ENCODE results near the gene FNDC5.

Gene FNDC5

DNA sequence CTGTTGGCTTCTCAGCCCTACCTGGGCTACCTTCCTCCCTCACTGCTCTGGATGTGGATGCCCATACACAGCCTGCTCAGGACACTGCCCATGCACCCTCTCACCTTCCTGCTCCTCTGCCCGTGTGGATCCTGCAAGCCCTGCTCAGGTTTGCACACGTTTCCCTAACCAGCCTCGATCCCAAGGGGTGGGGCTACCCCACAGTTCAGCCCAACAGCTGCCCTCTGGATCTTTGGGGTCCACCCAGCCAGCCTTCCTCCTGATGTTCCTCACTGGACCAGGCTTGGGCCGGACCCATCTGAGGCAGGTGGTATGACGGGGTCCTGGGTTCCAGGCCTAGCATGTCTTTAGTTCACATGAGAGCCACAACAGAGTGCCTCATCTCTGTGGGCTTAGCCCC, 25.7 kb upstream of the FNDC5 start:
- no peak overlapping the region for H3K27ac ChIP-seq (ENCODE audit: low read depth, low read length)
- H3K9me3 ChIP-seq (ENCODE audit: insufficient read depth, low read depth, low read length), result no peaks in the 10 kb centered on the region
- no peaks in the 10 kb centered on the region for H3K36me3 ChIP-seq (ENCODE audit: insufficient read depth, low read length)
- 83% methylated on average over 5 of the region's 5 CpGs for WGBS
- H3K27me3 ChIP-seq (ENCODE audit: insufficient read depth, low read length), result peaks cover 38% of the 10 kb centered on the region
- H3K4me1 ChIP-seq (ENCODE audit: insufficient read depth, low read length), result peaks cover 2% of the 10 kb centered on the region; the same call in 1 of the 2 replicates
- H3K4me3 ChIP-seq (ENCODE audit: low read length), result no peak overlapping the region
- H3K9ac ChIP-seq (ENCODE audit: low read depth, low read length), result no peak overlapping the region

DNA sequence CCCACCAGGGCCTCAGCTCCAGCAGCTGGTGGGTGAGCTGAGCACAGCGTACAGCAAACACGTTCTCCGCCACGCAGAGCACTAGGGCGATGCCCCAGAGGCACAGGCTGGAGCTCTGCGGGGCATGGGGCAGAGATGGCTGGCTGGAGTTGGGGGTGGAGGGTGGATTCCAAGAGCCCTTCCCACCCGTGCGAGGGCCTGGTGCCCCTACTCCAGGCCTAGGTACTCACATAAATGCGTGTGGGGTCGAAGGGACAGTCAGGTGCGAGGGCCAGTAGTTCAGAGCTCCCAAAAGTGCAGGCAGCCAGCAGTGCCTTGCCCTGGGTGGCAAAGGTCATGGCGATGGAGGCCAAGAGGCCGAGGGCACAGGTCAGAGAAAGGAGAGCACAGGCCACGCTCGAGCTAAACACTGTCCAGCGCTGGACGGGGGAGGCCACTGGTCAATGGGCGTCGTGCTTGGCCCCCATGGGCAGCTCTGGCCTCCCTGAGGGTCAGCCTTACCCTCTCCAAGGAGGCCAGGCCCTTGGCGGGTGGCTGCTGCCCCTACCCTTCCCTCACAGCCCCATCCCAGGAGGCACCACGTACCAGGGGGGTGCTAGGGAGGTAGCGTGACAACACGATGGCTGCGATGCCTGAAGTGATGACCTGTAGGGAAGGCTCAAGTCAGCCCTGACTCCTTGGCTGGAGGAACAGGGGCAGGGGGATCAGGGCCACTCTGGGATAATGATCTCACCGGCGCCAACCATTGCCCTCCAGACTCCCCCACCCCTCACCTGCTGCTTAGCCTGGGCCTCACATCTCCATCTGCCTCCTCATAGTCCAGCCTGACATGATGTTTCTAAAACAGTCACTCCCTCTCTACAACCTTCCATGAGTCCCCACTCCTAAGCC, 24.9 kb upstream of the FNDC5 start:
- Histone ChIP-seq H3K4me3 (ENCODE audit: low read length) (no peak overlapping the region), H3K9ac (ENCODE audit: low read depth, low read length) (no peak overlapping the region), H3K4me1 (ENCODE audit: insufficient read depth, low read length) (peaks cover 2% of the 10 kb centered on the region; the same call in 1 of the 2 replicates), H3K9me3 (ENCODE audit: insufficient read depth, low read depth, low read length) (no peaks in the 10 kb centered on the region), H3K36me3 (ENCODE audit: insufficient read depth, low read length) (no peaks in the 10 kb centered on the region), H3K27me3 (ENCODE audit: insufficient read depth, low read length) (peaks cover 31% of the 10 kb centered on the region), H3K27ac (ENCODE audit: low read depth, low read length) (no peak overlapping the region)
- 93% methylated on average over 26 of the region's 26 CpGs for WGBS

DNA sequence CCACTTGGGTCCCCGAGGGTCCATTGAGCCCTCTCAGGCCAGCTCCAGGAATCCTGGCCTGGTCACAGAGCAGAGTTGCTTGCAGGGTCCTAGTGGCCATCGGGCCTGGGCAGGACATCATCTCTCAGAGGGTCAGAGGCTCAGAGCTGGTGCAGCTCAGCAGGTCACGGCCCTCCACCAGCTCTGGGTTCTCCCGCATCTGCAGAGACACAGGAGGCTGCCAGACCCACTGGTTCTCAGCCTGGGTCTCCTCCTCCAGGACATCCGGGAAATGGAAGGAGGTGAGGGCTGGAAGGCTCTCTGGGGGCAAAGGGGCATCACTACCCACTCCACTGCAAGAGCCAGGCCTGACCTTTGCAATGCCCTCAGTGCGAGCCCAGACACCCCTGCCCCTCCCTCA, 24.0 kb upstream of the FNDC5 start:
- peaks cover 2% of the 10 kb centered on the region; the same call in 1 of the 2 replicates for H3K4me1 ChIP-seq (ENCODE audit: insufficient read depth, low read length)
- no peak overlapping the region for H3K27ac ChIP-seq (ENCODE audit: low read depth, low read length)
- H3K9me3 ChIP-seq (ENCODE audit: insufficient read depth, low read depth, low read length), result no peaks in the 10 kb centered on the region
- no peak overlapping the region for H3K9ac ChIP-seq (ENCODE audit: low read depth, low read length)
- no peak overlapping the region for H3K4me3 ChIP-seq (ENCODE audit: low read length)
- no peaks in the 10 kb centered on the region for H3K36me3 ChIP-seq (ENCODE audit: insufficient read depth, low read length)
- H3K27me3 ChIP-seq (ENCODE audit: insufficient read depth, low read length), result peaks cover 25% of the 10 kb centered on the region
- 68% methylated on average over 6 of the region's 6 CpGs for WGBS

DNA sequence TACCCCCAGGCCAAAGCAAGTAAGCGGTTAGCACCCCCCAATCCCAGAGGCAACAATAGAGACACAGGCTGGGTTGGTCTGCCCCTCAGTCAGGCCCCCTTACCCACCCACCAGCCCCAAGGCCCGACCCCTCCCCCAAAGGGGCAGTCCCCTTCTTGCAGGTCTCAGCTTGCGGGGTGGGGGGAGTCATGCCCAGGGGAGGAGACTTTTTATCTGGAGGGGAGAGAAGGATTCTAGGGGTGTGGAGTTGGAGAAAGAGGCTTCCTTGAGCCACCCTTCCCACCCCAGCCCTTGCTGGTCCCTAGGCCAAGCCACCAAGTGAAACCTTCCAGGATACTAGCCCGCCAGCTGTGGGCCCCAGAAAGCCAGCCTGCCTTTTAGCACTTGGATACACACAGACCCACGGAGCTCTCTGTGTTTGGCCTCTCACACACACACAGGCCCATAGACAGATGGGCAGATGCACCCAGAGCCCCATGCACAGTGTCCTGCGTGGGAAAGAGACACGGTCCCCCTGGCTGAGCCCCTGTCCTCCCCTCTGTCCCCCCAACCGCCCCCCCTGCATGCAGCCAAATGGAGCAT, 23.4 kb upstream of the FNDC5 start:
- Histone ChIP-seq H3K36me3 (ENCODE audit: insufficient read depth, low read length) (no peaks in the 10 kb centered on the region), H3K4me3 (ENCODE audit: low read length) (peak overlapping the region; percentile 64), H3K9me3 (ENCODE audit: insufficient read depth, low read depth, low read length) (no peaks in the 10 kb centered on the region), H3K27ac (ENCODE audit: low read depth, low read length) (peak overlapping the region; percentile 33; the same call in 1 of the 2 replicates), H3K4me1 (ENCODE audit: insufficient read depth, low read length) (peaks cover 2% of the 10 kb centered on the region; the same call in 1 of the 2 replicates), H3K9ac (ENCODE audit: low read depth, low read length) (peak overlapping the region; percentile 40), H3K27me3 (ENCODE audit: insufficient read depth, low read length) (peaks cover 19% of the 10 kb centered on the region)
- 62% methylated on average over 5 of the region's 8 CpGs for WGBS

DNA sequence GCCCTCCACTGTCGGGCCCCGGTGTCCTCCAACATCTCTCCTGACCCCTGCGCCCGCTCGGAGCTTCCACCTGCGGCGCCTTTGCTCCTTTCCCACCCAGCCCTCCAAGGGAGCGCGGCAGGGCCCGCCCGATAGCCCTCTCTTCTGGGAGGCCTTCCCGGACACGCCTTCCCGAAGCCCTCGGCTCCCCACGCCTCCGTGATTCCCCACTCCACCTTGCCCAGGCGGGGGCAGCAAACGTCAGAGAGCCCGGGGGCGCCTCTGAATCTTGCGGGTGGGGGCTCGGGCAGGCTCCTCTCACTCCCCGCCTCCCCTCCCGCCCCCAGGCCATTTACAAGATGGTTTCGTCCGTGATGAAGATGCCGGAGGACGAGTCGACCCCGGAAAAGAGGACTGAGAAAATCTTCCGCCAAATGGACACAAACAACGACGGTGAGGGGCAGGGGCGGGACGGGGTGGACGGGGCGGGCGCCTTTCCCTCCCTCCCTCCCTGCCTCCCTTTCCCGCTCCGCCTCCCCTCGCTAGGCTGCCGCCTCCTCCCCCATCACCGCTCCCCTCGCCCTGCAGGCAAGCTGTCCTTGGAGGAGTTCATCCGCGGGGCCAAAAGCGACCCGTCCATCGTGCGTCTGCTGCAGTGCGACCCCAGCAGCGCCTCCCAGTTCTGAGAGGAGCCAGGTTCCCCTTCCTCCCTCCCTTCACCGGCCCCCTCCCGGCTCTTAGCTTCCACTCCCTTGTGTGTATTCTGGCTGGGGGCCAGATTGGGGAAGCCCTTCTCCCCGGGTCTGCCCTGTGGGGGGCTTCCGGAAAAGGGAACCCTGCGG, 22.7 kb upstream of the FNDC5 start:
- peaks cover 2% of the 10 kb centered on the region; the same call in 1 of the 2 replicates for H3K4me1 ChIP-seq (ENCODE audit: insufficient read depth, low read length)
- under 1% methylated on average over 58 of the region's 58 CpGs for WGBS
- peak overlapping the region; percentile 60 for H3K9ac ChIP-seq (ENCODE audit: low read depth, low read length)
- H3K9me3 ChIP-seq (ENCODE audit: insufficient read depth, low read depth, low read length), result no peaks in the 10 kb centered on the region
- H3K36me3 ChIP-seq (ENCODE audit: insufficient read depth, low read length), result no peaks in the 10 kb centered on the region
- peak overlapping the region; percentile 64 for H3K4me3 ChIP-seq (ENCODE audit: low read length)
- peak overlapping the region; percentile 33; the same call in 1 of the 2 replicates for H3K27ac ChIP-seq (ENCODE audit: low read depth, low read length)
- H3K27me3 ChIP-seq (ENCODE audit: insufficient read depth, low read length), result peaks cover 15% of the 10 kb centered on the region

DNA sequence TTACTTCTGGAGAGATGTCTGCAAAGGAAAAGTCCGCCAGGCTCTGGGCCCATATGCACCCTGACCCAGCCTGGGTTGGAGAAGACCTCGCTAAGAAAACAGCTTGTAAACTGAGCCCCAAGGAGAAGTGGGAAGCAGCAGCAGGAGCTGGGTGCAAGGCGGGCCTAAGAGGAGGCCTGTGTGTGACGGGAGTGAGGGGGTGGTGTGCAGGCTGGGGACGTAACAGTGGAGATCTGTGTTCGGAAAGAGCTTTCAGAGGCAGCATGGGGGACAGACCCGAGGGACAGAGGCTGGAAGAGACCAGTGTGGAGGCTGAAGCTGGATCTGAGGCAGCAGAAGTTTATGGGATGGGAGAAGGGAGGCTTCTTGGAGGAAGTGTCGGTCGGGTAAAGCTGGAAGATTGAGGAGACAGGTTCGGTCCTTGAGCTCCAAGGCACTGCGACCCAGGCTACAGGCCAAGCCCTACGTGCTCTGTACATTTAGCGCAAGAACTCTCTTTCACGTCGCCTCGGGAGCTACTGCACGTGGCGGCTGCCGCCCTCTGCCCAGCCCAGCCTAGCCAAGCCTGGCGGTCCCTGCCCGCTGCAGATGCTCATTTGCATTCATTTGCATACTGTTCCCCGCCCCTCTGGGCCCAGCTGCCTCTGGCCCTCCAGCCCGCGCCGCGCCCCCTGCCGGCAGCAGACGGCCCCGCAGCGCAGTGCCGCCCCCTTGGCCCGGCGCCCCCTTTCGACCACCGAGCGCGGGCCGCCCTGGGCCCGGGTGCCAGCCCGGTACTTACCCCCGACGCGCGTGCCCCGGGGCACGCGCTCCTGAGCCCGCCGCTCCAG, 21.9 kb upstream of the FNDC5 start:
- Histone ChIP-seq H3K9me3 (ENCODE audit: insufficient read depth, low read depth, low read length) (no peaks in the 10 kb centered on the region), H3K9ac (ENCODE audit: low read depth, low read length) (peak overlapping the region; percentile 60), H3K27ac (ENCODE audit: low read depth, low read length) (no peak overlapping the region; the same call in 1 of the 2 replicates), H3K27me3 (ENCODE audit: insufficient read depth, low read length) (peaks cover 17% of the 10 kb centered on the region), H3K36me3 (ENCODE audit: insufficient read depth, low read length) (no peaks in the 10 kb centered on the region), H3K4me3 (ENCODE audit: low read length) (peak overlapping the region; percentile 64), H3K4me1 (ENCODE audit: insufficient read depth, low read length) (peaks cover 2% of the 10 kb centered on the region; the same call in 1 of the 2 replicates)
- 25% methylated on average over 49 of the region's 49 CpGs for WGBS

DNA sequence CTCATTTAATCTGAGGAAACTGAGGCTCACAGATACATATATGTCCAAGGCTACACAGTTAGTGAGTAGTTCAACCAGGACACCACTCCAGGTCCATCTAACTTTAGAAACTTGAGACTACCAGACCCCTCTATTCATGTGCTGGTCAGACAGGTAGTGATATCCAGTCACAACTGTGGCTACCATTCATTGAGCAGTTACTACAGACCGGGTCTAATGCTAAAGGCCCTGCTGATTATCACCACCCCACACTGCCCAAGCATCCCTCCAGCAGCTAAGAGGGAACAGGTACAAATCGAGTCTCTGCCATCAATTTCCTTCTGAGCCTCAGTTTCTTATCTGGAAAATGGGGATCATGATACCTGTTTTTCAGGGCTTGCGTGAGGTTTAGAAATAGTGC, 20.9 kb upstream of the FNDC5 start:
- Histone ChIP-seq H3K9me3 (ENCODE audit: insufficient read depth, low read depth, low read length) (no peaks in the 10 kb centered on the region), H3K36me3 (ENCODE audit: insufficient read depth, low read length) (no peaks in the 10 kb centered on the region), H3K9ac (ENCODE audit: low read depth, low read length) (no peak overlapping the region), H3K4me1 (ENCODE audit: insufficient read depth, low read length) (peaks cover 2% of the 10 kb centered on the region; the same call in 1 of the 2 replicates), H3K4me3 (ENCODE audit: low read length) (no peak overlapping the region), H3K27me3 (ENCODE audit: insufficient read depth, low read length) (peaks cover 26% of the 10 kb centered on the region), H3K27ac (ENCODE audit: low read depth, low read length) (no peak overlapping the region)
- WGBS, result 96% methylated on average over 3 of the region's 3 CpGs

DNA sequence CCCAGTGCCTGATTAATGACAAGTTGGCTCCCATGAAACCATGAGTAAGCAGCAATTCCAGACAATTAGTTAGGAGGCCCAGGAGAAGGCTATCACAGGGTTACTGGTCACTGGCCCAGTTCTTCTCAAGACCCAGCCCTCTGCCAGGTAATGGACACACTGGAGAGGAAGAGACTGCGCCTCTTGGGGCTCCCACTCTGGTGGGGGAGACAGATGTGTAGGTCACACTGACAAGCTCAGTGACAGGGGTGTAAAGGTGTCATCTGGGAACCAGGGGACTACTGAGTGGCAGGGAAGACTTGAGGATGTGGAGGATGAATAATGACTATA, 20.5 kb upstream of the FNDC5 start:
- Histone ChIP-seq H3K4me3 (ENCODE audit: low read length) (no peak overlapping the region), H3K9ac (ENCODE audit: low read depth, low read length) (no peak overlapping the region), H3K27ac (ENCODE audit: low read depth, low read length) (no peak overlapping the region), H3K4me1 (ENCODE audit: insufficient read depth, low read length) (peaks cover 2% of the 10 kb centered on the region; the same call in 1 of the 2 replicates), H3K9me3 (ENCODE audit: insufficient read depth, low read depth, low read length) (no peaks in the 10 kb centered on the region), H3K36me3 (ENCODE audit: insufficient read depth, low read length) (no peaks in the 10 kb centered on the region), H3K27me3 (ENCODE audit: insufficient read depth, low read length) (peaks cover 29% of the 10 kb centered on the region)
- WGBS, result 98% methylated on average over 1 of the region's 1 CpG

DNA sequence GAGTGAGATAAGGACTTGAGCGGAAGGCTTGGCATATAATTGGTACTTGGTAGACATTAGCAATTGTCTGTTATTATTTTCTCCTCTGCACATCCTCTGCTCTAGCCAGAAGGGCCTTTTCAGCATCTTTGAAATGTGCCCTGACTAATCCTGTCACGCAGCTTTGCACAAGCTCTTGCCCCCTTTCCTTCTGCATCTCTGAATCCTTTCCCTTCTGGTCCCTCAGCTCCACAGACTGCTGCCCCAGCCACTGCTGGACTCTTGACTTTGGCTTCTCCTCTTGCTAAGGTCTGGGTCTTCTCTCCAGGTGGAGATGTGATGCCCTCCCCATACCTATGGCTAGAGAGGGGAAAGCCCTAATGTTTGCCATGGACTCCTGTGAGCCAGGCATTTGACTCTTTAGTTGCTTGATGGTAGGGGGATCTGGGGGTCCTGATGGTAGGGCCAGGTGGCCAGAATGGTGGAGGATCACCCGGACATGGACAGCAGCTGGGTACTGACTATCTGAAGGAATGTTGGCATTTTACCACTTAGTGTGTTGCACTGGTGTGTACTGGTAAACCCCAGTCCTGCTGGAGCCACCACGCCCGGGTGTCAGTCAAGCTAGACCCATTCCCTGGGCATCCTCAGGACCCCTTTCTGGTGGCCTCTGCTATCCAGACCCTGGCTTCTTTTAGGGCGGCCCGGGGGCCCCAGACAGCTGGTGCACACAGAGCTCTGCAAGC, 20.0 kb upstream of the FNDC5 start:
- no peaks in the 10 kb centered on the region for H3K36me3 ChIP-seq (ENCODE audit: insufficient read depth, low read length)
- H3K9me3 ChIP-seq (ENCODE audit: insufficient read depth, low read depth, low read length), result no peaks in the 10 kb centered on the region
- peaks cover 34% of the 10 kb centered on the region for H3K27me3 ChIP-seq (ENCODE audit: insufficient read depth, low read length)
- peaks cover 2% of the 10 kb centered on the region; the same call in 1 of the 2 replicates for H3K4me1 ChIP-seq (ENCODE audit: insufficient read depth, low read length)
- 88% methylated on average over 7 of the region's 7 CpGs for WGBS
- H3K4me3 ChIP-seq (ENCODE audit: low read length), result no peak overlapping the region
- H3K27ac ChIP-seq (ENCODE audit: low read depth, low read length), result no peak overlapping the region
- no peak overlapping the region for H3K9ac ChIP-seq (ENCODE audit: low read depth, low read length)

DNA sequence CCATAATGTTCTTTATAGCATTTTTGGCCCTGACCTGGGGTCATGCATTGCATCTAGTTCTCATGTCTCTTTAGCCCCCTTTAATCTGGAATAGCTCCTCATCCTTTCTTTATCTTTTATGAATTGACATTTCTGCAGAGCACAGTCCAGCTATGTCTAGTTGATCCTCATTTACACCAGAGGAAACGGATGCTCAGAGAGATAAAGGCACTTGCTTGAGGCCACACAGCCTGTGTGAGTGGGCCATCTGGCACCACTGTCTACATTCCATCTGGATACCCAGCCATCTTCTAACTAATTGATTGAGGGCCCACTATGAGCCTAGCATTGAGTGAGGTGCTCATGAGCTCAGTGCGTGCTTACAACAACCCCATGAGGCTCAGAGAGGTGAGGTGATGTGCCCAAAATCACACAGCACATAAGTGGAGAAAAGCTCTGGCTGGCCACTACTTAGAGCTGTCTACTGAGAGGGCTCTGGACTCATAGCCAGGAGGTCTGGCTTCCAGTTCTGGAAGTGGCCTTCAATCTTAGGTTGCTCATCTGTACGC, 19.1 kb upstream of the FNDC5 start:
- H3K27ac ChIP-seq (ENCODE audit: low read depth, low read length), result no peak overlapping the region
- H3K9ac ChIP-seq (ENCODE audit: low read depth, low read length), result no peak overlapping the region
- H3K27me3 ChIP-seq (ENCODE audit: insufficient read depth, low read length), result peaks cover 43% of the 10 kb centered on the region
- no peaks in the 10 kb centered on the region for H3K36me3 ChIP-seq (ENCODE audit: insufficient read depth, low read length)
- H3K4me1 ChIP-seq (ENCODE audit: insufficient read depth, low read length), result peaks cover 2% of the 10 kb centered on the region; the same call in 1 of the 2 replicates
- no peak overlapping the region for H3K4me3 ChIP-seq (ENCODE audit: low read length)
- WGBS, result 87% methylated on average over 3 of the region's 3 CpGs
- no peaks in the 10 kb centered on the region for H3K9me3 ChIP-seq (ENCODE audit: insufficient read depth, low read depth, low read length)
